ENCODE data around the gene LGR4. TPM values are rescaled to one million over a fixed set of nuclear protein-coding genes. Genes with fewer than 3 reads are reported as not detected.
"Not testable (repeated sequence)": the region's sequence is repeated elsewhere in the genome, so short reads cannot be mapped to it uniquely, and the experiment has no call there.

Gene LGR4
- polyA plus RNA-seq, 4 donors: 120 to 160 (median 134) TPM

DNA sequence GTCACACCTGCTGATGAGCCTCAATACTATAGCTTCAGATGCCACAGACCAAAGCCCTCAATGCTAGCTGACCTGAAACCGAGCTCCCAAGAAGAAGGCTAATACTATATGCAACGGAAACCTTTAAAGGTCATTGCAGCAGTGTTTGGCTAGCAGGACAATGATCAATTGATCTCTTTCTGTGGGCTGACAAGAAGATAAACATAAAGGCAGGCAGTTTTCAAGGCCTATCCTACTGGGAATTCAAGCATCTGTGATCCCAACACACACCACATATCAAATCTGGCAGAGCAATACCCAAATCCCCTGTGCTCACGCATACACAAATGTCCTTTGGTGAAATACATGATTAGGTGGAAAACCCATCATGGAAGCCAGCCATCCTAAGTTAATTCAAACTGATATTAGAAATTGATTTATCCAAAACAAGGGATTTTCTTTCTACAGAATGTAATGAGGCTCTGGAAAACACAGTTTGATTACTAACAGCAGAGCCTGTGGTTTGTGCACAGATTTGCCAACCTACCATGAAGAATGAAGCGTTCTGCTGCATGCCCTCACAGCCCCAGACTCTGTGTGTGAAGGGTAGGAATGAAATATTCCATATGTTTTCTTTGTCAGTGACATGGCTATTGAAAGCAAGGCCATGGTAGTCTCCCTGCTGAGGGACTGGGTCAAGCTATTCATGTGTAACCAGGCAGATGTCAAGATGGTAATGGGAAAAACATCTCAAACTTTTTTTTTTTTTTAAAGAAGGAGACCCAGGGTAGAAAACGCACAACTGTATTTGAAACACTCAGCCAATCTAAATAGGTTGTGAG, 12.2 kb downstream of the LGR4 start:
- no peak for DNase-seq (ENCODE audit: low read depth in 4 of 4, low spot score in 2 of 4)

DNA sequence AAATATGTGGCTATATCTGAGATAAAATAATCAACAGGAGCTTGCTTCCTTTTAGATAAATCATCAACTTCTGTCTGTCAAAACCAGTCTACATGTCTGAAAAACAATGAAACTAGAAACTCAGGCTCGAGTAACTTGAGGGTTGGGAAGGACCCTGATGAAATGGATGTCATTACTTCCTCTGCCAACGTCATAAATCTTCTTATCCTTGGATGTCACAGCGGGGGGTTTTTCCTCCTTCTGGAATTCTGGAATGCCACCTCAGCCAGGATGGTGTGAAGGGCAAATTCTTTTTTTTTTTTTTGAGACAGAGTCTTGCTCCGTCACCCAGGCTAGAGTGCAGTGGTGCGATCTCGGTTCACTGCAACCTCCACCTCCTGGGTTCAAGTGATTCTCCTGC, 13.4 kb downstream of the LGR4 start:
- DNase-seq (ENCODE audit: low read depth in 4 of 4, low spot score in 2 of 4): no peak

DNA sequence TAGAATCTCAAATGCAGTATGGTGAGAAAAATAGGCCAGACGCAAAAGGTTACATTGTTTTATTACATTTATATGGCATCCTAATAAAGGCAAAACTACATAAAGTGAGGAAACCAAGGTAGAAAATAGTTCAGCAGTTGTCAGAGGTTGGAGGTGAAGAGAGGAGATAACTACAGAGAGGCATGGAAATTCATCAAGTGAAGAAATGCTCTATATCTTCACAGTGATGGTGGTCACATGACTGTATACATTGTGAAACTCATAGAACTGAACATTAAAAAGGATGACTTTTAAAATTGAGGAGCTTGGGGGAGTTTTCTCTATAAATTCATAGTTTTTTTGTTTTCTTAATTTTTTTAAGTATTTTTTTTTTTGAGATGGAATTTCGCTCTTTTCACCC, 14.4 kb downstream of the LGR4 start:
- no peak for DNase-seq (ENCODE audit: low read depth in 4 of 4, low spot score in 2 of 4)

DNA sequence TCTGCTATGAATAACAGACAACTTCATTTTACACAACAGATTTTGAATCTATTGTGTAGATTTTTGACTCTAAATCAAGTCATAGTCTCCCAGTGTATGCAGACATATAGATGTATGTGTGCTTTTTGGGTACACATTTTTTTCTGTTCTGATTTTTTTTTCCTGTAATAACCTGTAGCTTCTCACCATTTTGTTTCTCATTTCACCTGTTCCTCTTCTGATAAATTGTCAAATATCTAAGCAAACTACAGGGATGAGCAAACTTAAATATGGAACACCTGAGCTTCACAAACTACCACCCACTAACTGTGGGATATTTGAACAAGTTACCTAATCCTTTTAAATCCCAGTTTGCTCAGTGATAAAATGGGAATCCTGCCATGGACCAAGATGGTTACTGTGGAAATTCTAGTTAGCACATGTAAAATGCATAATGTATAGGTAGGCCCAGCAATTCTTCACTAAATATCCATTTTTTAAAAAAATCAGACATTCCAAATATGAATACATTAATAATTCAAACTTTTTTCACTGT, 15.7 kb downstream of the LGR4 start:
- no peak for DNase-seq (ENCODE audit: low read depth in 4 of 4, low spot score in 2 of 4)

DNA sequence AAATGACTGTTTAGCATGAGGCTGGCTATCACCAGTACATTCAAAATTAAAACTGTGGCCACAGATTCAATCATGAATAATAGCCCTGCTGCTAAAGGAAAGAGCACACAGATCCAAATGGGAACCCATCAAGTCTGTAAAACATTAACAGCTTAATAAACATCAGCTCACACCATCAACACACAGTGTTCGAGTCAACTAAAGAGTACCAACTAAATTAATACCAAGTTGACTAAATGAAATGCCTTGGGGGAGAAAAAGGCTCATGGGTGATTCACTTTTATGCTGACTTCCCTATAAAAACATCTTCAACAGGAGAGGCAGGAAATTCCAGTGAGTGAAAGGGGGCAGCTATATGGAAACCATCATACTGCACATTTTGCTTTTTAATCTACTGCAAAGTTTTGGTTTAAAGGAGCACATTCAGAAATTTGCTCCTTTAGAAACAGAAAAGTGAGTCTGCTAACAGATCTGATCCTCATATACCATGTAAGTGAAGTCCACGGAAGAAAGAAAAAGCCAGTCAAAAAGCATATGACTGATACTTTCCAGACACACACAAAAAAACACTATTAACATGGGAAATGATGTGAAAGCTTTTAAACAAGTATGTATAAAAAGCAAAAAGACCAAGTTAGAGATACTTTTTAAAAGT, 16.3 kb downstream of the LGR4 start:
- no peak for DNase-seq (ENCODE audit: low read depth in 4 of 4, low spot score in 2 of 4)

DNA sequence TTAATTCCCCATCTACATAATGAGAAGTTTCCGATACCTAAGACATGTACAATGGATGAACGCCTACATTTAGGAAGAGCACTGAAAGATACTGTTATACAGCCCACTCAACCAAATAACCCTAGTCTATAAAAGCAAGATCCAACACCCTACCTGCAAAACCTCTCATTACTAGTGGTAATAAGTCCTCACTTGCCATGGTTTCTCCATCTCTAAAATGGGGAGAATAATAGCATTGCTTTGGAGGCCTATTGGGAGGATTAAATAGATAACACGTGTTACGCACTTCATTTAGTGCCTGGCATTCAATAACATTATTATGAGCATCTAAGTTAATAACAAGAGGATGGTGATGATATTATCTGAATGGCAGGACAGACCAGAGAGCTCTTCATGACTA, 16.9 kb downstream of the LGR4 start:
- DNase-seq (ENCODE audit: low read depth in 4 of 4, low spot score in 2 of 4): no peak

DNA sequence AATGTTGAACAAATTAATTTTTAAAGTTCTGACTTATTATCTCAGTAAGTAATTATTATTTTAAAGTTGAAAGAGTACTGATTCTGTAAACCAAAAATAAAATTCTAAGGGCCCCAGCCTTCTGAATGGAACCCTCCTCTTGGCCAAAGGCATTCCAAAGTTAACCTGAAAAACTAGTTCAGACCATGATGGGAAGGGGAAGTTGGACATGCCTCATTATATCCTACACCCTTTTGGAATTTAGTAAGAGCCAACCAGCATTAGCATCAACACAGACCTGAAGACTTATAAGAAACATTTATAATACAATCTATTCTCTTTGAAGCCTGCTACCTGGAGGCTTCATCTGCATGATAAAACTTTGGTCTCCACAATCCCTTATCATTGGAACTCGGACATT, 18.9 kb downstream of the LGR4 start:
- DNase-seq (ENCODE audit: low read depth in 4 of 4, low spot score in 2 of 4): no peak

DNA sequence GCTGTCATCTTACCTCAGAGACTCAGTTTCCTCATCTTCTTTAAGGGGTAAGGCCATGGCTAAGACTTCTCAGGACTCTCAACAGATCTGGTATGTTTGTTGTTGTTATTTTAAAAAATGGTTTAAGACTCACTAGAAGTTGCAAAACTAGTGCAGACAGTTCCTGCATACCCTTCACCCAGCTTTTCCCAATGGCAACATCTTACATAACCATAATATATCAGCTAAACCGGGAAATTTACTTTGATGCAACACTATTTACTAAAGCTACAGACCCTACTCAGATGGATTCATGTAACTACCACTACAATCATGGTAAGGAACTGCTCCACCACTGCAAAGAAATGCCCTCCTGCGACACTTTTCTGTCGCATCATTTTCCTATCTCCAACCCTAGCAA, 20.4 kb downstream of the LGR4 start:
- no peak for DNase-seq (ENCODE audit: low read depth in 4 of 4, low spot score in 2 of 4)

DNA sequence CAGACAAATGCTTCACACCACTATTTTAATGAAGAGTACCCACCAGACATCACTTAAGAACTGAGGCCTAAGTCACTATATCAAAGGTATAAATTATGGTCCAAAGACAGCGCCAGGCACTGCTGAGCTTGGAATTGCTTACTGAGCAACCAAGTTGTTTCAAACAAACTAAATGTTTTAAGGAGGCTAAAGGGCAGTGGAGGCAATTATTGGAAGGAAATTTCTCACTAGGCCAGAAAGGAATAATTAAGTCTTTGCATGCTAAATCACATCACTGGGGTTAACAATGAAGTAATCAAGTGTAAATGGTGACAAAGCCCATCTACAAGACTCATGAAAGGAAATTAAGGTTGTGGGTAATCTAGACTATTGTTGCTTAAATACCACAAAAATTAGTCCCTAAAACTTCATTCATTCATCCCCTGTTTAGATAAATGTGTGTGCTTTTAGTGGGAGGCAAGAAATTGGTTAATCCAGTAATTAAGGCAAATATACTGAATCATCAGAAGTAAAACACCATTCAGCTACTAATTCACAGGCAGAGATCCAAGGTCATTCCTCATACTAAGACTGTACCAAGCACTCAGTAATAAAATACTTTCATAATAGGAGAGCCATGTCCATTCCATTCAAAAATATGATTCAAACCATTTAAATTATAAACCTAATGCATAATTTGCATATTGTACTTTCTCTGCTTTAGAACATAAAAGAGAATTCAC, 21.2 kb downstream of the LGR4 start:
- DNase-seq (ENCODE audit: low read depth in 4 of 4, low spot score in 2 of 4): no peak

DNA sequence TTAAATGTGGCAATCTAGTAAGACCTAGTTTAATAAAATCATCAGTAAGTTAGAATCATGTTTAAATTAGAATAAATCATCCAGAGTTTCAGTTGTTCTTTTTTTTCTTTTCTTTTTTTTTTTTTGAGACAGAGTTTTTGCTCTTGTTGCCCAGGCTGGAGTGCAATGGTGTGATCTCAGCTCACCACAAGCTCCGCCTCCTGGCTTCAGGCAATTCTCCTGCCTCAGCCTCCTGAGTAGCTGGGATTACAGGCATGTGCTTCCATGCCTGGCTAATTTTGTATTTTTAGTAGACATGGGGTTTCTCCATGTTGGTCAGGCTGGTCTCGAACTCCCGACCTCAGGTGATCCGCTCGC, 24.4 kb downstream of the LGR4 start:
- DNase-seq (ENCODE audit: low read depth in 4 of 4, low spot score in 2 of 4): not testable (repeated sequence)

DNA sequence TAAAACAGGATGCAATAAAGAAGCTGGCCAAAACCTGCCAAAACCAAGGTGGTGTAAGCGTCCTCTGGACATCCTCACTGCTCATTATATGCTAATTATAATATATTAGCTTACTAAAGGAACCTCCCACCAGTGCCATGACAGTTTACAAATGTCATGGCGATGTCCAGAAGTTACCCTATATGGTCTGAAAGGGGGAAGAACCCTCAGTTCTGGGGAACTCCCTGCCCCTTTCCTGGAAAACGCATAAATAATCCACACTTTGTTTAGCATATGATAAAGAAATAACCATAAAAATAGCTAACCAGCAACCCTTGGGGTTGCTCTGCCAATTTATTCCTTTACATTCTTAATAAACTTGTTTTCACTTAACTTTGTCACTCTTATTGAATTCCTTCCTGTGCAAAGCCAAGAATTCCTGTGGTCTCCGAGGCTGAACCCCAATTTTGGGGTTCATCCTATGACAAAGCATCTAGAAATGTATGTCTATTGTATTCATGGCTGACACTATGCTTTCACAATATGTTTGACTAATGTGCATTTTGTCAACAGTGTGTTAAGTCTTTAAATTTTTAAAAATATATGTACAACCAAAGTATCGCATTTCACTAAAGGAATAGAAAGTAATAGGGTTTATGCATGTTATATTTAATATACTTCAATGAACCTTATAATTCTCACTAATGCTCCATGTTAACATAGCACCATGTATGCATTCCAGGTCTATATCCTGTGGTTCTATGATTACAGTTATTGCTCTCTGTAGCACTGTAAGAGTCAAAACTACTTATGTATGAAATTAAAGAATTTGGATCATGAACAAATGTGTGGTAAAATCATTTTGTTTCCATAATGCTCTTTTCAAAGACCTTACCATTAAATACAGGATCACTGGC, 25.1 kb downstream of the LGR4 start:
- no peak for DNase-seq (ENCODE audit: low read depth in 4 of 4, low spot score in 2 of 4)

DNA sequence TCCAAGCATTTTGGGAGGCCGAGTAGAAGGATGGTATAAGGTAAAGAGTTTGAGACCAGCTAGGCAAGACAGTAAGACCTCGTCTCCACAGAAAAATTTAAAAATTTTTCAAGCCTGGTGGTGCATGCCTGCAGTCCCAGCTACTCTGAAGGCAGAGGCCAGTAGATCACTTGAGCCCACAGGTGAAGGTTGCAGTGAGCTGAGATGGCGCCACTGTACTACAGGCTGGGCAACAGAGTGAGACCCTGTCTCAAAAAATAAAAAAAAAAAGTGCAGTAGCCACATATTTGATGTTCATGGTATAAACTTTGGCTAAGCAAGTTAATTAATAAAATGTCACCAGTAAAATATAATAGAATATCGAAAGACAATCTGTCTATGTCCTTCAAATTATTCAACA, 27.0 kb downstream of the LGR4 start:
- DNase-seq (ENCODE audit: low read depth in 4 of 4, low spot score in 2 of 4): no peak

DNA sequence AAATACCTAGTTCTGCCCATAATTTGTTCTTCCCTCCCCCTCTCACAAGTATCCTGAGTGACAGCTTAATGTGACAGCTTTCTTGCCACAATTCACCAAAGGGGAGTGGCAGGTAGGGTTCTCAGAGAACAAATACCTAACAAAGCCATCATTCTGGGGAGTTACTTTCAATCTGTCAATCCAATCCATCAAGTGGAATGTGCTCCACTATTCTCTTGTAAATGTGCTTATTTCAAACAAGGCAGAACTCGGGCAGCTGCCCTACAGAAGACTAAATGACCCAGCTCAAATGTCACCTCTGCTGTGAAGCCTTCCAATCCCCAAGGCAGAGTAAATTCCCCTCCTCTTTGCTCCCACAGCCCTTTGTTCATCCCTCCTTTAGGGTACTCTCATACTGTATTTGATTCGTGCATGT, 27.8 kb downstream of the LGR4 start:
- DNase-seq (ENCODE audit: low read depth in 4 of 4, low spot score in 2 of 4): no peak

DNA sequence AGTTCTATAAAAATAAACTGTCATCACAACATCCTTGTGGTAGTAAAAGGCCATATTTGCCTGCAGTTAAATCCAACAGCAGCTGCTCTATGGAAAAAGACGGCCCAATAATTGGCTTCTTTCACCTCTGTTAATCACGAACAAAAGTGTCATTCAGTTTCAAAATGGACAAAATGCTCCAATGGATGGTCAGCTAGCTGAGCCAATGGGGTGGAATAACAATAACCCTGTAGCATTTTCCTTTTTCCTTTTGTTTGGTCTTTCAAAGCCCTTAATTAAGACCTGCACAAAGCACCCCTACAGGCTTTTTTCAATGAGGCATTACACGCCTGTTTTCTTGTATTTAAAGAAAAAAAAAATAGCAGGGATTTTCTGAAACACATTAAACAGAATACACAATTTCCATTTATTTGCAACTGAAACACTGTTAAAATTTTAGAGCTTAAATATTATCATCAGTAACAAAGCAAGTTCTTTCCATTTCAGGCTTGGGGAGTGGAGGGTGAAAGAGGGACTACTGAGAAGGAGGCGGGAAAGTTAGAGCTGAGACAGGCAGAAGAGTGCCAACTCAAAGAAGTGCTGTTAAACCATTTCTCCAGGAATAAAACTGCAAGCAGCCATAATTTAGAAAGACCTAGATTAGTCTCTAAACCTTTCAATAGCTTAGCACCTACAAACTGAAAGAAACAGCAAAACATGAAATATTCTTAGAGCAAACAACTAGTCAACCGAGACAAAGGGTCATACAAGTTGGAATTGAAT, 28.7 kb downstream of the LGR4 start:
- DNase-seq (ENCODE audit: low read depth in 4 of 4, low spot score in 2 of 4): no peak

DNA sequence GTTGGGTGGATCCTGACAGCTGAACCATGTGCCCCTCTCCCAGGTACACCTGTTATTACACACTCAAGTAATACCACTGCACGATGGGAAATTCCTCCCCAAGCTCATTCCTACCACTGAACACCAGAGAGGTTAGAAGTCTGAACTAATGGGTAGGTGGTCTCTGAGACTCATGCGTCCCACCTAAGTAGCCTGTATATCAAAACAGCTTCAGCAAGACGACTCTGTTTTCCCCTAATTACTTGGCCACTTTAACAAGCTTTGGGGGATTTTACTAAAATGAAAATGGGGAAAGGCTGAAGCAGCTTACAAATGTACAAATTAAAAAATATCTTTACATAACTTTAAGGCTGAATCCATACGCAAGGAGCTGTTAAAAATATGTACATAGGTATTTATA, 29.4 kb downstream of the LGR4 start:
- DNase-seq (ENCODE audit: low read depth in 4 of 4, low spot score in 2 of 4): no peak

DNA sequence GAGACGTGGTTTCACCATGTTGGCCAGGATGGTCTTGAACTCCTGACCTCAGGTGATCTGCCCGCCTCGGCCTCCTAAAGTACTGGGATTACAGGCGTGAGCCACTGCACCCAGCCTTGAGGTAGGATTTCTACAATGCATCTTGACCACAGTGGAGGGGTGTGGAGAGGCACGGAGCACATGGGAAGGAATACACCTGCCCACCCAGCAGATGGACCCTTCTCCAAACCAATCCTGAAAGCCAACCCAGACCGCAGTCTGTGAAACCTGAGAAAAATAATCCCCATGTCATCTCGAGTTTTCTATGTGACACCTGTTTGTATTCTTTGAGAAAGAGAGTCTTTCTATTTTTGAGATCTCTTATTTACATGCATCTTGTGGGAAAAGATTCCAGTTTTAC, 32.5 kb downstream of the LGR4 start:
- no peak for DNase-seq (ENCODE audit: low read depth in 4 of 4, low spot score in 2 of 4)

DNA sequence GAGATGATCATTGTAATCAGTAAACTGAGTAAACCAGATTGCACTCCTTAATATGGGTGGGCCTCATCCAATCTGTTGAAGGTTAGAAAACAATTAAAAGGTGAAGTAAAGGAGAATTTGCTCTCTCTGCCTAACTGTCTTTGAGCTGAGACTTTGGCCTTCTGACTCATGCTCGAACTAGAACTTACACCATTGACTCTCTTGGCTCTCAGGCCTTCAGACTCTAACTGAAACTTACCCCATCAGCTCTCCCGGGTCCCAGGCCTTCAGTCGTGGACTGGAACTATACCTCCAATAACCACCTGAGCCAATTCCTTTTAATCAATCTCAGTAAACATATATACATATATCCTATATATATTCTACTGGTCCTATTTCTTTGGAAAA, 34.0 kb downstream of the LGR4 start:
- no peak for DNase-seq (ENCODE audit: low read depth in 4 of 4, low spot score in 2 of 4)

DNA sequence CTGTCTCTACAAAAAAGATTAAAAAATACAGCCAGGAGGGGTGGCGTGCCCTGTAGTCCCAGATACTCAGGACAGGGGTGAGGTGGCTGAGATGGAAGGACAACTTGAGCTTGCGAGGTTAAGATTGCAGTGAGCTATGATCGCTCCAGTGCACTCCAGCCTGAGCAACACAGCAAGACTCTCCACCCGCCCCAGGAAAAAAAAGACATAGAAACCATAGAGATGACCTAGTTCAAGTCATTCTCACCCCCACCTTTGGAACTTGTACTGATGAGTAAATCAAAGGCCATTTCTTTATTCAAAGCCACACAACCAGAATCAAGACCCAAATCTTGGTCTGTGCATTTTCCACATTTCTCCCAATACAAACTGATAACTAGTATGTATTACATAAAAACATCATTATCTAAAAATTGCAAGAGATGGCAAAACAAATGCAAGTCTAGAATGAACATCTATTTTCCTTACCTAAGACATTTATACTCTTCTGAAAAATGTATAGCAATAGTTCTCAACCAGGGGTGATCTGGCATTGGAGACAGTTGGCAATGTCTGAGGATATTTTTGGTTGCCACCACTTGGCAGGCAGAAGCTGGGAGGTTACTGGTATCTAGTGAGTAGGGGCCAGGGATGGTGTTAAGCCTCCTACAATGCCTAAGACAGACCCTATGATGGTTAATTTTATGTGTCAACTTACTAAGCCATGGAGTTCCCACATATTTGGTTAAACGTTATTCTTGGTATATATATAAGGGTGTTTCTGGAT, 34.6 kb downstream of the LGR4 start:
- DNase-seq (ENCODE audit: low read depth in 4 of 4, low spot score in 2 of 4): no peak

DNA sequence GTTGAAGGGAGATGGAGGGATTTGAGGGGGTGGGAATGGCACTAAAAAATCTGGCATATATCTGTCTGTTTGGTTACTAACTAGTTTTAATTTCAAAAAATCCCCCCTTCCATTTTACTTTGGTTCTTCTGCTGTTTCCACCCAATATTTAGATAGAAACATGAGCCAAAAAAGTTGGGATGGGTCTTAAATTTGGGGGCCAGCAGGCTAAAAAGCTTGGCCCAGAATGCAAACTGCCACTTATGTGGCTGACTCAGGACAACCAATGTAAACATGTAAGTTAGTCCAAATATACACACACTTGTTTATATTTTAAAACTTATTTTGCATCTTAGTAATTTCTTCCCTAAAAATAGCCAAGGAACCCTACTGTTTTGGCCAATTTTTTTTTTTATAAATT, 35.7 kb downstream of the LGR4 start:
- DNase-seq (ENCODE audit: low read depth in 4 of 4, low spot score in 2 of 4): no peak
